Right cardiac atrium (tissue), 5 donors: Measurements from ENCODE around the gene SUB1. TPM values are rescaled to one million over a fixed set of nuclear protein-coding genes. Genes with fewer than 3 reads are reported as not detected.

ENCODE experiments used
- ATAC-seq, 2 donors: fragments of 200-7000 bp; cut with Tn5 transposase; one replicate each; pipeline versions ENCODE4 v1.8.0 to v1.9.1; 2020; ENCODE audit warnings: moderate library complexity in 2 of 2, mild to moderate bottlenecking in 1 of 2
- DNase-seq, 3 donors: peaks; one replicate each; pipeline ENCODE4 v3.0.0-alpha.2; 2020
- H3K27ac ChIP-seq: one replicate; pipeline ENCODE4 v1.5.1; 2013; ENCODE audit warnings: mild to moderate bottlenecking, low read length, control low read depth, moderate library complexity
- H3K27me3 ChIP-seq: one replicate; pipeline ENCODE4 v1.6.1; 2013; ENCODE audit not compliant: control insufficient read depth, insufficient read depth
- H3K4me1 ChIP-seq: one replicate; pipeline ENCODE4 v1.6.1; 2013; ENCODE audit warnings: low read length; ENCODE audit not compliant: control insufficient read depth, insufficient read depth
- H3K4me3 ChIP-seq: one replicate; pipeline ENCODE4 v1.5.1; 2013; ENCODE audit warnings: low read length, control low read depth
- H3K9me3 ChIP-seq: one replicate; pipeline ENCODE4 v1.6.1; 2013; ENCODE audit warnings: low read length; ENCODE audit not compliant: control insufficient read depth
- WGBS: extraction: QIAGEN DNeasy Blood & Tissue Kit; methylation state at CpG from one replicate; pipeline ENCODE4 v1.1.7; 2013; 5-methylcytosine and 5-hydroxymethylcytosine counted together
- intact Hi-C, 4 donors: fragments of 100-400 bp; cut with DNase I; formaldehyde crosslinking; loops; one replicate each; pipeline versions ENCODE4 v1.11.0 to v1.14.0; 2022 to 2023
- polyA plus RNA-seq: library from polyadenylated mRNA; stranded (reverse); fragments of 200-250 nt; gene quantifications from one replicate; pipeline ENCODE4 v1.2.3, GENCODE V29; 2013
- total RNA-seq, 4 donors: library from RNA; stranded (reverse); fragmentation: NEBNext Ultra II Directional; extraction: Animal tissue kit (Norgen Biotek cat#: 25700); gene quantifications; one replicate each; pipeline ENCODE4 v1.2.1, GENCODE V29; 2021
- donor health status: healthy with polysubstance abuse.
- donor health status: DM: no; HTN: yes; CAD: no.
- donor health status: DM: no; HTN: no; CAD: no.
- donor health status: DM: no; HTN: yes; CAD: no; lungs with severe emphysema.
- donor health status: DM: yes; HTN: yes; CAD: no.

SUB1 gene
- total and polyA plus RNA-seq, 5 donors, result 201 to 237 (median 214) TPM

DNA sequence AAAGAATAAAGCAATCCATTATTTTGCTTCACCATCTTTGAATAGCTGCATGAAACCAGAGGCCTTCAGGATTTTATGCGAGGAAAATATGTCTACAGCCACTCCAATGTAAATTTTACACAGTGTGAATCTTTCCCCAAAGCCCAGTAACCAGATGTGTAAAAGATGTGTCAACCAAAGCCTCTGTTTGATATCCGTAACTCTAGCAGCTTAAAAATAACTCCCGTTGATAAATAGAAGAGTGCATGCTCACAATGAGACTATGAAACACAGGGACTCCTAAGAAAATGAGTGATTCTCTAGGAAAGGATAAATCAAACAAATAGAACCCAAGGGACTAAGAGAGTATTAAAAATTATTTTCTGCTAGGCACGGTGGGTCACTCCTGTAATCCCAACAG, 65.7 kb downstream of the SUB1 start:
- 63% methylated on average over 4 of the region's 4 CpGs for WGBS
- intact Hi-C loops, result no loop called here
- ATAC-seq, result no peak
- H3K4me3 ChIP-seq, result no peak overlapping the region
- no peaks in the 10 kb centered on the region for H3K9me3 ChIP-seq
- DNase-seq, result no peak
- no peak overlapping the region for H3K27ac ChIP-seq
- H3K4me1 ChIP-seq, result no peaks in the 10 kb centered on the region
- no peaks in the 10 kb centered on the region for H3K27me3 ChIP-seq

DNA sequence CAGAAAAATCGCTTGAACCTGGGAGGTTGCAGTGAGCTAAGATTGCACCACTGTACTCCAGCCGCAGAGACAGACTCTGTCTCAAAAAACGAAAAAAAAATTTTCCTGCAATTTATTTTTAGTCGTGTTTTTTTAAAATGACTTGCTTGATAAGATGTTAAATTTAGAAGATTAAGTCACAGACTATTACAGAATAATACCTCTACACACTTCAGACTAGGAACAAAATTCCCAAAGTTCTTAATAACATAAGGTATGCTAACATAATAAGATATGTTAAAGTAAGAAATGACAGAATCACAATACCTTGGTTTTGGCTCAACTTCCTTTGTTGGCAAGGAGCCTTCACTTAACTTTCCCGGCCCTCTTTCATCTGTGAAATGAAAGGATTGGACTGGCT, 66.3 kb downstream of the SUB1 start:
- no peak overlapping the region for H3K27ac ChIP-seq
- ATAC-seq, result no peak

More for the DNA sequence above, 66.3 kb downstream of the SUB1 start:
- Histone ChIP-seq H3K4me3 (no peak overlapping the region), H3K9me3 (no peaks in the 10 kb centered on the region), H3K27me3 (no peaks in the 10 kb centered on the region), H3K4me1 (no peaks in the 10 kb centered on the region)
- DNase-seq, result no peak
- intact Hi-C loops, result no loop called here
- 35% methylated on average over 5 of the region's 5 CpGs for WGBS

Other genes starting within 250 kb of the SUB1 start
- gene ZFR, start 140.8 kb upstream of the SUB1 start, total RNA-seq, result 10 to 100 TPM; 54.6 to 58.7 (median 55.9) TPM
- gene ZFR, start 140.8 kb upstream of the SUB1 start, polyA plus RNA-seq, result 28.9 TPM
- gene NPR3, start 125.8 kb downstream of the SUB1 start, total RNA-seq, result 10 to 100 TPM; 27.8 to 85.3 (median 66.4) TPM
- 12.6 TPM for gene NPR3, start 125.8 kb downstream of the SUB1 start, polyA plus RNA-seq